HG03064 (cell line): ENCODE results near the gene SCYGR1.
"Not testable (repeated sequence)": the region's sequence is repeated elsewhere in the genome, so short reads cannot be mapped to it uniquely, and the experiment has no call there.

Experiments used
- ATAC-seq: cut with Tn5 transposase; IDR thresholded peaks from one replicate; pipeline ENCODE4 v1.9.1; 2021; ENCODE audit warnings: low read depth; ENCODE audit not compliant: unreplicated experiment

Gene SCYGR1

DNA sequence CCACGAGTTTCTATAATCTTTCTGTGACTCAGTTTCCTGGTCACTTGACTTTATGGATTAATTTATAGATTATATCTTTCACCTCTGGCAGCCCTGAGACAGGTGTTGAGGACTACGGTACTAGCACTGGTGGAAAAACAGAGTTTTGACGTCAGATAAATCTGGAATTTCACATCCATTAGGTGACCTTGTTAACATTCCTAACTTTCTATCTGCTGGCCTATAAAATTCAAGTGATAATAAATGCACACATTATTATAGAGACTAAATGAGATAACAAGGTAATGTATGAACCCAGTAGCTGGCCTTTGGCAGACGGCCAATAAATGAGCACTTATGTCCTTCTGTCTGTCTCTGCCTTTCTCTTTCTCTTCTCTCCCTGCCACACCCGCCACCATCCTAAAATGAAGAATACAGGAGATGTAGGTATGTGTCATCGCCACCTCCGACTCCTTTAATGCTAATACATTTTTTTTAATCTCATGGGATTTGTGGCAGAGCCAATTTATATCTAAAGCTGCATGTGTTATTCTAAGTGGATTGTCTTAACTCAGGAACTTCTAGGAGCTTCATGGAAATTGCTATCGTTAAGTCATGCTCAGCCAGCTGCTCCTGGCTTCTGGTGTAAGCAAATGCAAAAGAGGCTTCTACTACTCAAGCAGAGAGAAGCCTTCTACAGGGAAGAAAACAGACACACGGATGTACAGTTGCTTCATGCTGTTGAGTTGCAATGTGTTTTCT, 10.9 kb downstream of the SCYGR1 start:
- ATAC-seq: no peak

DNA sequence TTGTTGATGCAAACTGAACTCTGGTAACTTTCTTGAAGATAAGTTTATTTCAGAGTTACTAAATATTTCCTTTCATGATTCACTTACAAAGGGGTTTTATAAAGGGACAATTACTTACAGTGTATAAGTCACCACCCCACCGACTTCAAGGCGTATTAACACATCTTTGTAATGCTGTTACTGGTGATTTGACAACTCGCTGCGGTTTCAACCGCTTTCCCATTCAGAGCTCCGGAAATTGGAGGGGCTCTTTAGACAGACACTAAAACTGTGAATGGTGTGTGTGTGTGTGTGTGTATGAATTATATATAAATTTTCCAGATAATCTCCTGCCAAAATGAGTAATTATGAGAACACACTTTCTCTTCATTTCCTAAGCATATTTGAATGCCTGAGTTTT, 13.6 kb downstream of the SCYGR1 start:
- no peak for ATAC-seq

DNA sequence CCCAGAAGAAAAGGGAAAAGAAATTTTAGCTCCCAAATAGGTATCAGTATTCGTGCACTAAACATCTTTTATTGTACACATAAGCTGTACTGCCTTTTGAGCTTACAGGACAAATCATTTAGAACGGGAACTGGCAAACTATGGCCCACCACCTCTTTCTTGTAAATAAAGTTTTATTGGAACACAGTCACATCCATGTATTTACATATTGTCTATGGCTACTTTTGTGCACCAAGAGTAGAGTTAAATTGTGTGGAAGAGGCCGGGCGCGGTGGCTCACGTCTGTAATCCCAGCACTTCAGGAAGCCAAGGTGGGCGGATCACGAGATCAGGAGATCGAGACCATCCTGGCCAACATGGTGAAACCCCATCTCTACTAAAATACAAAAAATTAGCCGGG, 14.4 kb downstream of the SCYGR1 start:
- no peak for ATAC-seq

DNA sequence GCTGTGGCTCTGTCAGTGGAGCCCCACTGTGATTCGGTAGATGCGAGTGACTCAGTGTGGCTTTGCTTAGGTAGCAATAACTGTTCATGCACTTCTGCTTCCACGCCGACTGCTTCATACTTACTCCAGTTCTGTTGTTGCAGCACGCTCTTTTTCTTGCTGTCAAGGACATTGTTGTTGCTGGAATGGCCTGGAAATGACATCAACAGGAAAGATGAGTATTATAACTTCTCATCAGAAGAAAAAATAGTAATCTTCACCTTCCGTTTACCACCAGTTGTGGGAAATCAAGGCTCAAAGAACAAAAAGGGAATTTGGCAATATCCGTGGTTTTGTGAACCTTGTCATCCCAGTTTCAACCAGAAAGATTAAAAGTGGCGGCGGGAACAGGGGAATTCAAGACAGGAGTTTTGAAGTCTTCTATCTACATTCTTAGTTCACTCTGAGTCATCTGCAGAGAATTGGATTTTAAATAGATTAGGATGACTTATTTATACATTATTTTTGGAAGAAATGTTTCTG, 16.9 kb downstream of the SCYGR1 start:
- ATAC-seq: no peak

DNA sequence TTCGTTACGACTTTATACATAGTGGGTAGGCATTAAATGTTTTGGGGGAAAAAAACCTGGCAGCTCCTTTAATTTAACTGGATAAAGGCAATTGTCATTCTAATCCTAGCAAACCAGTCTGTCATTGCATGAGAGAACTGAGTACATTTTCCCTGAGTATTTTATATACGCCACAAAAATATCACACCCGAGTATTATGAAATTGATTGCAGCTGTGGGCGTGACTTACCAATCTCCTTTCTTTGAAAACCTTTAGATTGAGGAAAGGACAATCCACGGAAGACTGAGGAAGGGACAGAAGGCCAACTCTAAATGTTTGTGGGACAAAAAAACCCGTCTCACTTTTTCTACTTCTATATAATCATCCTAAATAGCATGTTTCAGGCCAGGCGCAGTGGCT, 17.7 kb downstream of the SCYGR1 start:
- no peak for ATAC-seq

DNA sequence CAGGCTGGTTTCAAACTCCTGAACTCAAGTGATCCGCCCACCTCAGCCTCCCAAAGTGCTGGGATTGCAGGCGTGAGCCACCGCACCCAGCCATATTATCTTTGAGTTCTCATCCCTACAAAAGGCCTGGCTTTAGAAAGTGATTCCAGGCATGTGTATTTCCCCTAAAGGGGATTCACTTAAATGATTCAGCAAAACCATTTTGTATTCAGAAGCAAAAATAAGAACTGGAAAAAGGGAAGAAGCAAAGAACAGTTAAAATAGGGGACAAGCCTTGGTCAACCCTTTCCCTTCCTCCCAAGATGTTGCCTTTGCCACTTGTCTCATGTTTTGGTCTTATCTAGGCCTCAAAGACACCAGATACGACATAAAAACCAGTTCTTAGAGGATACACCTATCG, 19.2 kb downstream of the SCYGR1 start:
- ATAC-seq: no peak

DNA sequence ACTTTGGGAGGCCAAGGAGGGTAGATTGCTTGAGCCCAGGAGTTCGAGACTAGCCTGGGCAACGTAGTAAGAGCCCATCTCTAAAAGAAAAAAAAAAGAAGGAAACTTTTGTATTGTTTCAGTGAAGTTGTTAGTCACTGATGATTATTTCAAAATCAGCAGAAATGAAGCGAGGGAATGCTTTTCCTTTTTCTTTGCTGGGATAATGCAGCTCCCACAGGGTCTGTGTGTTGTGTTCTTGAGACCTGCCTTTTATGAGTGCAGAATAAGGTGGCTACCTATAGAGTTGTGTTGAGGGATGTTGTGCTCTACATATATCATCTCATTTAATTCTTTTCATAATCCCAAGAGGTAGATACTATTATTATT, 20.3 kb downstream of the SCYGR1 start:
- ATAC-seq: no peak

DNA sequence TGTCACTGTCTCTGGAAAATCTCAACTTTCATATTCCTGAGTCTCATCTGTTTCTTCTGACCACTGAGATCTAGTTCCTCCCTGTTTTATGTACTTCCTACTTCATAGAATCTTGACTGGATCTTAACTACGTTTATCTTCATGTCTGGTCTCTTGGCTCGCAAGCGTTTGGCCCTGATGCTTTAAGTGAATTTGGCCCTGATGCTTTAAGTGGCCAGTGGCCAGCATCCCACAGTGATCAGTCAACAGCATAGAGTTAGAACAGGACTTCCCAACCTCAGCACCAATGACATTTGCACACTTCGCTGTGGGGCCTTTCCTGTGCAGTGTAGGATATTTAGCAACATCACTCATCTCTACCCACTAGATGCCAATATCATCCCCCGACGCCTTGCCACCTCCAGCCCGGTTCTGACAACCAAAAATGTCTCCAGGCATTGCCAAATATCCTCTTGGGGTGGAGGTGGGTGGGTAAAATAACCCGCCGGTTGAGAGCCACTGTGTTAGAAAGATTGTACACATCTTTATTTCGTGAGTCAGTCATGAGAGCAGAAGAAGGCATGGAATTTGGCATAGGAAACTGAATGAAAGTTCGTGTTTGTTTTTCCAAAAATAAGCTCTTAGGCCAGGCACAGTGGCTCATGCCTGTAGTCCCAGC, 20.9 kb downstream of the SCYGR1 start:
- ATAC-seq: no peak

DNA sequence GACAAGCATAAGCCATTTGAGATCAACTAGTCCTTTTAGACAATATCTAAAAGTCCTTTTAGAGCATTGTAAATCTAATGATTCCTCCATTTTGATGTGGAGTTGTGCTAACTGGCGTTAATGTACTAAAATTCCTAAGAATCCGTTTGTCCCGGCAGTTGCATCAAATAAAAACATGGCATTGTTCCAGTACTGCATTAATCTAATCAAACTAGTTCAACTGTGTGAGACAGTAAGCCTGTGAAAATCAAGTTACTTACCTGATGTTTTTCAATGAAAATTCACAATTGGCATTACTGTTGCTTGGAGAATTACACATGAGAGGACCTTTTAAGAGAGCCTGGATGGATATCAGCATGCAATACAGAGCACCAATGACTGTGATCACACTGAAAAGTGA, 21.9 kb downstream of the SCYGR1 start:
- ATAC-seq: no peak

DNA sequence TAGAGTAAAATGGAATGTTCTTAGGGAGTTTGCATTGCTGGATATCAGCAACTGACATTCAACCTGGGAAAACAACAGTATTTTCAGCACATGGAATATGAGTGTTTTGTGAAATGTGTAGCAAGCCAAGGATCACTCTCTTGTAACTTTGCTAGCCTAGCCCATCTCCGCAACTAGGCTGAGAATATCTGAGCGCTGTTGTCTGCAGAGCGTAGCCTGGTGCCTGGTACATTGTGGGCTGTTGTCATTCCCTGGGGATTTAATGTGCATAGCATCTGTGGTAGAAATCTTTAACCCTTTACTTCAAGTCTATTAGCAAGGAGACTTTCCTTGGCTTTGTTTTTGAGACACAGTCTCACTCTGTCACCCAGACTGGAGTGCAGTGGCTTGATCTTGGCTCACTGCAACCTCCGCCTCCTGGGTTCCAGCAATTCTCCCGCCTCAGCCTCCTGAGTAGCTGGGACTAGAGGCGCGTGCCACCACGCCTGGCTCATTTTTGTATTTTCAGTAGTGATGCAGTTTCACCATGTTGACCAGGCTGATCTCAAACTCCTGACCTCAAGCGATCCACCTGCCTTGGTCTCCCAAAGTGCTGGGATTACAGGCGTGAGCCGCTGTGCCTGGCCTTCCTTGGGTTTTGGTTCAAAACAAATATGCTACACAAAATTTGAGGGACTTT, 23.0 kb downstream of the SCYGR1 start:
- not testable (repeated sequence) for ATAC-seq

DNA sequence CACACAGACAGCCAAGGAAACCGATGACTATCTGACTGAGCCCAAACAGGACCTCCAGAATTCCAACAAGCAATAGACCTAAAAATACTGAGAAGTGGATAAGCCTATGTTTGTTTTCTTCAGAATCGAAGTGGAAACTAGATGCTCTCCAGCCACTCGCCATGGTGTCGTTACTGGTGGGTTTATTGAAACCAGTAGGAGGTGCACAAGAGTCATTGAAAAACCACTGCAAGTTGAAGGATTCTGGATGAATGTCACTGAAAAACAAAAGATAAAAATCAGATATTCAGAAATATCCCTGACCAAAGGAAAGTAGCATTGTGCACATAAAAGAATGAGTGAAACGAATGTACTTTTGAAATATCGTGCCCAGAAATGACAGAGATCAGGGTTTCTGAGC, 24.0 kb downstream of the SCYGR1 start:
- ATAC-seq: no peak

DNA sequence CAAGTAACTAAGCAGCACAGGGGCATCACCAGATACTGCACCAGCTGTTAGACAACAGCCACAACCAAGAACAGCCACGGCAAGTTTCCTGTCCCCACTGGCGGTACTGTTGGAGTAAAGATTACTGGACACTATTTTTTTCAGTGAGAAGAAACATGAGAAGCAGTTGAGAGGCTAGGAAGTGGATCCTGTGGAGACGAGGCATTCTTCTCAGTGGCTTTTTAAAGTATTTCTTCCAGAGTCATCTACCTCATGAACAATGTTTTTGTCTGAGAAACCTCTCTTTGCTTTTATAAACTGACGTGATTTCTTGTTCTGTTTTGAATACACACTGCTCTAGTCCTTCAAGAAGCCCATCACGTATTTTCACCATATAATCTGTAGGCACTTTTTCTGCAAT, 27.4 kb downstream of the SCYGR1 start:
- ATAC-seq: no peak

DNA sequence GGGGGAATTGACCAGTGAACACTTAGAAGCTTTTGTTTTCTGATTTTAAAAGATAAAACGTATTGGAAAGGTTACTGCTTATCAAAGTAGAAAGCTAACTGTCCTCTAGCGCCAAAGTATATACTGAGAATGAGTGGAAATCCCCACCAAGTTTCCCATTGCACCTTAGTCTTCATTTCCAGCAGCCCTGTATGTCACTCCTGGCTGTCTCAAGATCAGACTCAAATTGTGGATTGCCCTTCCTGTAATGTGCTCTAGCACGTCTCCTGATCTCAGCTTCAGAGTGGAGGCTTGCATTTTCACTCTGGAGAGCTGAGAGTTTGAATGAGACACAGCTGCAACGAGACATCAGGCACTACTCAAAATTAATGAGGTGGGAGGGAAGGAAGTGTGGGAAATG, 36.1 kb downstream of the SCYGR1 start:
- peak; percentile 76 for ATAC-seq

DNA sequence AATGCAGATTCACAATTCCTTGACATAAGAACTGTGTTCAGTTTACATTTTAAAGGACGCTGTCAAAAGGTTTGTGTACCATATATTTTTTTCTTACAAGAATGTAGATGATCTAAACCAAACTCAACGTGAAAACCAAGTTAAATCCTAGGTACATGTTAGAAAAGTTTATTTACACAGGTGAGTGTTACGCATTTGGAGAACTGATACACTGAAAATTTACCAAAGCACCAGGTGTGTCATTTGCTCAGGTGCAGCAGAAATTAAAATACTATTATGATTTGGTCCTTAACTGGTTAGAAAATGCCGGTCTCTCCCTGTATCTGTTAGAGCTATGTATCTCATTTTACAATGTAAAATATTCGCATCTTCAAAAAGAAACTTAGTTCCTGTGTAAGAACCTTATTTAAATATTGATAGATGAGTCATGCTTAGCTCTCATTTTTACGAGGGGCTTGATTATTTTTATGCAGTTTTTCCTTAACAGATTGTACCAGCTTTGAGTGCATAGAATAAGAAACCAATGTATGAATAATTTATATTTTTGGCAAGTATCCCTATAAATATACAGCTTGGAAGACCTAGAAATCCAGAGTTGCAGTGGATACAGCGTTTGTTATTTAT, 37.6 kb downstream of the SCYGR1 start:
- no peak for ATAC-seq

DNA sequence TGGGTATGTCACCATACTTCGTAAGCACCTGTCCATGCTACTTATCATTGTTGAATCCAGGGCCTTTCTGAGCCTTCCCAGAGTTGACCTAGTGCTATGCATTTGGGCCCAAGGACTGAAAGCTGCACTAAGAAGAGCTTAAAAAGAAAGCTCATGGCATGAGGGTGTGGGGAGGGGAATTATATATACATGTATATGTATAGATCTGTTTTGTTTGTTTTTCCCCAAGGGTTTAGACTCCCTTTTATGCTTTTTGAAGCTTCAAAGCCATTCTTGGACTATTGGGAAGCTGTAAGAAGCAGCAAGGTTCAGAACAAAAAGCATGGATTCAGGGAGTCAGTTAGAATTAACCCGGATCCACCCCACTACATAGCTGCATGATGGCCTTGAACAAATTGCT, 39.4 kb downstream of the SCYGR1 start:
- ATAC-seq: no peak

DNA sequence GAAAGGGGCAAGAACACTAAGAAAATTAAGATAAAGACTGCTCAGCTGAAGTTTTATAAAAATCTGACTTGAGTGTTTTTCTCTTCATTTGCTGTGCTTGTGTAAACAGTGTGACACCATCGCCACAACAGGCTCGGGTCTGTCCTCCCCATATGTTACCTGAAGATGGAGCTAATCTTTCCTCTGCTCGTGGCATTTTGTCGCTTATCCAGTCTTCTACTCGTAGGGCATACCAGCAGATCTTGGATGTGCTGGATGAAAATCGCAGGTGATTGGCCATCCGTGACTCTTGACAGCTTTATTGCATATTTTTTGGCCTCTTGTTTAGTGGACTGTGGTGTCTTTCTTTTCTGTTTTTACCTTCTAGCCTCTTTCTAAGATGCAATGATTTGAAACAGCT, 40.6 kb downstream of the SCYGR1 start:
- no peak for ATAC-seq

DNA sequence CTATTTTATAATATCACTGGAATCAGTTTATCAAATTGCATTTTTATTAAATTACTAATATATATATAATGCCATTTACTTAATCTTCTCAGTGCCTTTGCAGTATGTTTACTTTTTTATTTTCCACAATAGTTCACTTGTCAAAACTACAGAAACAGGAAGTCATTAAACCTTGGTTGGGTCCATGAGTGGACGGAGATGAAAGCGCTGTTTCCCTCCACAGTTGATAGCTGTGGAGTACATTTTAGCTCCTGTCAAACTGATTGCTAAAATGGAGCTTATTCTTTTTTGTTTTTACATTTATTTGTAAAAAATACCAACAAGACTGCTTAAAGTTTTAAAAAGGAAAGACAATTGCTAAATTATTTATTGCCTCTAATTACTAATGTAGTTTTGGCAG, 43.5 kb downstream of the SCYGR1 start:
- no peak for ATAC-seq

DNA sequence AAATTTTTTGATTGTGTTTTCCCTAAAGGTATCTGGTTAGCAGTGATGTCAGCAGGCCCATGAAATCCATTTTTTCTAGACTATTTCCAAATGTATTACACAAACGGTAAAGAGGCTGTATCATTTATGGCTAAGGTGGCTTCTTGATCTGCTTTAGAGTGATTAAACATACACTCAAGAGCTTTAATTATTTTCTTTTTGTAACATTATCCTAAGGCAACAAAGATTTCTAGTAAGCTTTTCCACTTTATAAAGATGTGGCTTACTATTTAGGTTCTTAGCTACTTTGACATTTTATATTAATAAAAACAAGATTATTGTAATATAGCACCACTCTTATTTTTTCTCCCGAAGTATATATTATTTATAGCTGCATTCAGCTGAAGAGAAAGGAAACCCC, 46.2 kb downstream of the SCYGR1 start:
- no peak for ATAC-seq

DNA sequence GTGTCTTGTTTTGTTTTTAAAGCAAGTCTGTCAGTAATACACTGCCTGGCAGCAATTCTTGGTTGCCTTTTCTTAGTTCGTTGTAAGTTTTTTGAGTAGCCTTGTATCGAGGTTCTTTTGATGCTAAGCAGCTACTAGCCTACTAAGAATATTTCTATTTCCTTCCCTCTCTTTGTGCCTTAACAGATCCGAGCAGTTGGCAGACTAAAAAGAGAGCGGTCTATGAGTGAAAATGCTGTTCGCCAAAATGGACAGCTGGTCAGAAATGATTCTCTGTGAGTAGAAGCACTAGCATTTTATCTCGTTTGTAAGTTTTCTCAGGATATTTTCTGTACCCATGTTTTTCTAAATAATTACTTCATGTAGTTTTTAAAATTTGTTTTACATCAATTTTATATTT, 47.6 kb downstream of the SCYGR1 start:
- no peak for ATAC-seq

DNA sequence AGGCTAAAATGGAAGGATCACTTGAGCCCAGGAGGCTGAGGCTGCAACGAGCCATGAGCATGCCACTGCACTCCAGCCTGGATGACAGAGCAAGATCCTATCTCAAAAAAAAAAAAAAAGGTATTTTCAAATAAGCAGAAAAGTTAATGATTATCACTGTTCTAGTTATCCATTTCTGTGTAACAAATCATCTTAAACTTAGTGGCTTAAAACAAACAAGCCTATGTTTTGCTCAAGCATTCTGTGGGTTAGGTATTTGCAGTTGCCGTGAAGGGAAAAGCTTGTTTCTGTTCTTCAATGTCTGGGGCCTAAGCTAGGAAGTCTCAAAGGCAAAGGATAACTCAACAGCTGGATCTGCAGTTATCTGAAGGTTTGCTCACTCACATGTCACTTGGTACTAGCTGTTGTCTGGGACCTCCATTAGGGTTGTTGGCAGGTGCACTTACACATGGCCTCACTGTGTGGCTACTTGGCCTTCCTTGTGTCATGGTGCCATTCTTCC, 48.6 kb downstream of the SCYGR1 start:
- ATAC-seq: no peak
